ENCODE data around the gene SLC12A9. TPM values are rescaled to one million over a fixed set of nuclear protein-coding genes. Genes with fewer than 3 reads are reported as not detected.
"Not testable (repeated sequence)": the region's sequence is repeated elsewhere in the genome, so short reads cannot be mapped to it uniquely, and the experiment has no call there.

SLC12A9 gene
- polyA plus RNA-seq, 5 donors, result 25.7 to 48.3 (median 39.2) TPM

DNA sequence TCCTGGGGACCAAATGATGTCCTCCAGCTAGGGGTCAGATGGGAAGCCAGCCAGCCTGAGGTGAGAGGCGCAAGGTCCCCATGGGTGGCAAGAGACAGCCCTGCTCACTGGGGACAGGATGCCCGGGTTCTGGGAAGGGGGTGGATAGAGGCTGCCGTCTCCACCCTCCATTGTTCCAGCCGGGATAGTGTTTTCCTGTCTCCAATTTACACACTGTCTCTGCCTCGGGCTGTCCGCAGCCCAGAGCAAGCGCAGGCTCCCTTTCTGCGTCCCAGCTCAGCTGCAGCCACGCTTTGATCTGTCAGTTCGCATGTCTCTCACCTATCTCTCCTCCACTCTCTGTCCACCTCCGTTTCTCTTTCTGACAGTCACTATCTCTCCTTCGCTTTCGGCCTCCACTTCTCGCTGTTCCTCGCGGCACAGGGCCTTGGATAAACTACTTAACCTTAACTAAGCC, 27.3 kb upstream of the SLC12A9 start:
- DNase-seq, result no peak

GRCh38 chr7:100825751-100826513, 26.6 kb upstream of the SLC12A9 start:
- peak in 1 of 2 donors; percentile 62 for DNase-seq

GRCh38 chr7:100826514-100827329, 25.8 kb upstream of the SLC12A9 start:
- peak in 1 of 2 donors; percentile 28 for DNase-seq

DNA sequence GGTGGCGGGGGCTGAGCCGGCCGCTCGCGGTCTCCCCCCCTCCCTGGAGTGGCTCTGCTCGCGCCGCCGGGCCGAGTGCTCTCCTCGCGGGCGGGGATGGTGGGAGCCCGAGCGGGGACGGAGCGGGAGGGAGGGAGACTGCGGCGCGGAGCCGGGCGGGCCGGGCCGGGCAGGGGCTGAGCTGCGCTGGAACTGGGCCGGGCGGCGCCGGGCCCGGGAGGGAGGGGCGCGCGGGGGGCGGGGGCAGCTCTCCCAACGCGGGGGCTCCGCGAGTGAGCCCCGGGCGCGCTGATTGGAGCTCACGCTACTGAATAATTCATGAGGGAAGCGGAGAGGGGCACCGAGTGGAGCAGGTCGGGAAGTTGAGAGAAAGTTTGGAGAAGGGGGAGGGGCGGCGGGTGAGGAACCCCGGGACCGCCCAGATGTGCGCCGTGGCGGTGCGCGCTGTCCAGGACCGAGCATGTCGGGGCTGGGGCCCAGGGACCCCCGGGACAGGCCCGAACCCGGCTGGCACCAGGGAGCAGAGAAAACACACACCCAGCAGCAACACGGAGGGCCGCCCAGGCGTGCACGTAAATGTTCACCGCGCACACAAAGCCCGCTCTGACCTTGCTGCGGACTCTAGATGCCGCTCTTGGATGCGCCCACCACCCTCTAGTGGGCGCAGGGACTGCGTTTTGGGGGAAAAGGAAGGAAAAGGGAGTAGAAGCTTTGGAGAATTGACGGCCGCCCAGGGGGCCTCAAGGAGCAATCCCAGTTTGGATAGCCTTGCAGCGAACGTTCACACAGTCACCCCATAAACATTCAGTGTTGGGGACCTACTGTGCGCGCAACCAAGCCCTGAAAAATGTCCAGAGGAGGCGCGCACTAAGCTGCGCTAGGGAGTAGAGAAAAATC, 24.9 kb upstream of the SLC12A9 start, which contains the start of gene EPHB4:
Gene EPHB4, minus strand, starts transcription at position 194 of the 897 bp plus-strand sequence. CDS start 493 bp downstream, outside the sequence.
- peak; percentile 92 for DNase-seq

DNA sequence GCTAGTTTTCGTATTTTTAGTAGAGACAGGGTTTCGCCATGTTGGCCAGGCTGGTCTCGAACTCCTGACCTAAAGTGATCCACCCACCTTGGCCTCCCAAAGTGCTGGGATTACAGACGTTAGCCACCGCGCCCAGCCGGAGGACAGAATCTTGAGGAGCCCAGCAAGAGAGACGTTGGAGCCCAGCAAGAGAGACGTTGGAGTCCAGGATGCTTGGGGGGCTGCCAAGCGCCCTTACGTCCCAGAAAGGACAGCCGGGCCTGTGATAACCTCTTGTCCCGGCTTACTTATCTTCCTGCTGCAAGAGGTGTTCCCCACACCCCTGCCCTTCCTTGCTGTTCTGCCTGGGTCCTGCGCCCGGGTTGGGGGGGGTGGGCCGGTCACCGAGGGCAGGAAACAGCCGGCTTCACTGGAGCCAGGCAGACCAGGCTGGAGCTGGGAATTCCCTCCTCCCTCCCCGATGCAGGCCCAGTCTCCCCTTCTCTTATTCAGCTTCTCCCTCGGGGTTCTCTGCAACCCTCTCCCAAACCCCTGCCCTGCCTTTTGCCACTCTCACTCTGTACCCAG, 23.3 kb upstream of the SLC12A9 start:
- DNase-seq, result peak; percentile 42 to 44

DNA sequence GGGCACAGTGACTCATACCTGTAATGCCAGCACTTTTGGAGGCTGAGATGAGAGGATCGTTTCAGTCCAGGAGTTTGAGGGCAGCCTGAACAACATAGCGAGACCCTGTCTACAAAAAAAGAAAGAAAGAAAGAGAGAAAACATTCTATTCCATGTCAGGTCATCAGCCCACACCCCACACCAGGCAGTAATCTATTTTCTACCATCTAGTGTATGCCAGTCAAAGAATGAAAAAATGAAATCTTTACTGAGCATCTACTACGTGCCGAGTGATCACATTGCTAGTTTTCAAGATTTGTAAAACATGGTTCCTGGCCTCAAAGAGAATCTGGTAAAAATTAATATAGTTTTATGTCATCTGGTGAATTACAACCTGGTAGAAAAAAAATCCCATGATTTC, 22.1 kb upstream of the SLC12A9 start:
- DNase-seq, result no peak

DNA sequence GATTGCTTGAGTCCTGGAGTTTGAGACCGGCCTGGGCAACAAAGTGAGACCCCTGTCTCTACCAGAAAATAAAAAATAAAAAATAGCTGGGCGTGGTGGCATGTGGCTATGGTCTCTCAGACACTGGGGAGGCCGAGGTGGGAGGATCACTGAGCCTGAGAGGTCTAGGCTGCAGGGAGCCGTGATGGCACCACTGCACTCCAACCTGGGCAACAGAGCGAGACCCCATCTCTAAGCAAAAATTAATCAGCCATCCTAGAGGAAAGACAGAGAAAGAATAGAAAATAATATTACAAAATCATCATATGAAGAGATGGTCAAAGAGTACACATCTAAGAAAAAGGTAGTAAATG, 20.3 kb upstream of the SLC12A9 start:
- DNase-seq, result no peak

DNA sequence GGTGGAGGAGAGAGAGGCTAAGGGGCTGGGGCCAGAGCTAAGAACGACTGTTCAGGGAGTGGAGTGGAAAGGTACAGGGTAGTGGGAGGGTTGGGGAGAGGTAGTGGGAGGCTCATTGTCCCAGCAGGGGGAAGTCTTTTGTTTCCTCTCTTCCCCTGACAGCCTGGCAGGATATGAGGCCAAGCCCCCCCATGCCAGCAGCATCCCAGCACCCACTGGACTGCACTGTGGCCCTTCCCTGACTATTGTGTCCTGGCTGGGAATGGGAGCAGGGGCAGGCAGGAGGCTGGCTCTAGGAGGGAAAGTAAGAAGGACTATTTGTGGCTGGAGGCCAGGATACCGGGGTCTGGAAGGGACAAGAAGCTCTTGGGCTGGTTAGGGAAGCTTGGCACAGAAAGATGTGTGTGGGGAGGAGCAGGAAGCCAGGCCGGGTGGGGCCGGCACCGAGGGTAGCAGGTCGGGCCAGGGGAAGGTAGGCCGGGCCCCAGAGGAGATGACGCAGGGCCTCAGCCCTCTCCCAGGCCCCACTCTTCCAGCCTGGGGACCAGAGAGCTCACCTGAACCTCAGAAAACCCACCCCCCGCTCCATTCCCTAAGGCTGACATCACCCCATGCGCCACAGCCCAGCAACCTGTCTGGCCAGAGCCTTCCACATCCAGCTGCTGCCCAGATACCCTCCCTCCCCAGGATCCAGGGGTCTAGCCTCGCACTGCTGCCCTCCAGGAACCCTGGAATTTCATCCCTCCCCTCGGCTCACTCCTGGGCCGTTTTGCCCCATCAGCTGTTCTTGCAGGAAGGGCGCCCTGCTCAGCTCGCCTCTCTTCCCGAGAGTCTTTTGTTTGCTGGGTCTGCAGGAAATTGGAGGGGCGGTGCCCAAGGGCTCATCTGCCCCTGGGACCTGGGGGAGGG, 16.4 kb upstream of the SLC12A9 start:
- peak; percentile 68 for DNase-seq

DNA sequence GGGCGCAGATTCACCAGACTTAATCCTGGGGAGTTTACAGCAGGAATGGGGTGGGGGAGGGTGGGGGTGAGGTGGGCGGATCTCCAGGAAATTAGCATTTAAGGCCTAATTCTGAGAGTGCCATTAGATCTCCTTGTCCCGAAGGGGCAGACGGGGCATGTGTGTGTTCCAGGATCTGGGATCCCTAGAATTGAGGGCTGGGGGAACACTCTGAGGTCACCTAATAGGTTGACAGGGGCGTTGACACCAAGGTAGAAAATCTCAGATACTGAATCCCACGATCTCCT, 15.8 kb upstream of the SLC12A9 start:
- no peak for DNase-seq

- peak; percentile 89 to 91 for DNase-seq
Measured at GRCh38 chr7:100837099-100837836, 15.2 kb upstream of the SLC12A9 start.

- no peak for DNase-seq
Measured at GRCh38 chr7:100839361-100839760, 13.2 kb upstream of the SLC12A9 start.

- DNase-seq, result no peak
Measured at GRCh38 chr7:100840470-100841100, 11.9 kb upstream of the SLC12A9 start.

DNA sequence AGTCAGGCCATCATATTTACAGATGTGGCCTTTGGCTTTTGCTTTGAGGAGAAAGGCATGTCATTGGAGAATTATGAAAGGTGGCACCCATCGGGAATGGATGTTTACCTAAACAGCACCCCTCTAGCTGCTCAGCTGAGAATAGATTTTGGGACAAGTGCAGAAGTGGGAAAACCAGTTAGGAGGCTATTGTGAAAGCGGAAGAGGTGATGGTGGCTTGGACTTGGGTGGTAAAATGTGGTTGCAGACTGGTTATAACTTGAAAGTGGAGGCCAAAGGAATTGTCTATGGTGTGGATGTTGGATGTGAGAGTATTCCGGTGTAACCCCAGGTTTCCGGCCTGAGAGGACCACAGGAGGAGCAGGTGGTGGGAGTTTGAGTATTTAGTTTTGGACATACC, 5.2 kb upstream of the SLC12A9 start:
- no peak for DNase-seq

DNA sequence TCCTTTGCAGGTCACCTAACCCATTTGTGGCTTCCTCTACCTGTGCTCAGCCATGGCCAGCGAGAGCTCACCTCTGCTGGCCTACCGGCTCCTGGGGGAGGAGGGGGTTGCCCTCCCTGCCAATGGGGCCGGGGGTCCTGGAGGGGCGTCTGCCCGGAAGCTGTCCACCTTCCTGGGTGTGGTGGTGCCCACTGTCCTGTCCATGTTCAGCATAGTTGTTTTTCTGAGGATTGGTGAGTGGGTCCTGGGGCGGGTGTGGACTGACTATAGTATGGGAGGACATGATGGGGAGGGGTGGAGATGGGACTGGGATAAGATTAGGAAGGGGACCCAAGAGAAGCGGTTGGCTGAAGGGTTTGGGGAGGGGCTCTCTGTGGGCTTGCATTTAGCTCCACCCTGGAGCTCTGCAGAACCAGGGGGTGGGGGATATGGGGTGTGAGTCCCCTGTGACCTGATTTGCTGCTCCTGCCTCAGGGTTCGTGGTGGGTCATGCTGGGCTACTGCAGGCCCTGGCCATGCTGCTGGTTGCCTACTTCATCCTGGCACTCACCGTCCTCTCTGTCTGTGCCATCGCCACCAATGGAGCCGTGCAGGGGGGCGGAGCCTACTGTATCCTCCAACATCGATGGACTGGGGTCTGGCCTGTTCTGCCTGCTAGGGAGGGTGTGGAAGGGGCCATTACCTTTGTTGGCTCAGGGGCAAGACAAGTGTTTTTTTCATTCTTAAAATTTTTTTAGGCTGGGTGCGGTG, 1.8 kb downstream of the SLC12A9 start:
- DNase-seq, result no peak

GRCh38 chr7:100854899-100855298, 2.4 kb downstream of the SLC12A9 start:
- DNase-seq, result not testable (repeated sequence)

DNA sequence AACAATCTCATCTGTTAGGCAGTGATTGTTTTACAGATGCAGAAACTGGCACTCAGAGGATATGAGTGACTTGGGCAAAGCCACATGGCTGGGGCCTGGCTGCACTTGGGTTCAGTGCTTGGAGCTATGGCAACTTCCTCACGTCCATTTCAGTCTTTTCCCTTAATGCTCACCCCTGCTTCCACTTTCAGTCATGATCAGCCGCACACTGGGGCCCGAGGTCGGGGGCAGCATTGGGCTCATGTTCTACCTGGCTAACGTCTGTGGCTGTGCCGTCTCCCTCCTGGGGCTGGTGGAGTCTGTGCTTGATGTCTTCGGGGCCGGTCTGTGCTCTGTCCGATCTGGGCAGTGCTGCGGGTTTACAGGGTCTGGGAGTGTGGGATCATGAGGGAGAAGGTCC, 3.0 kb downstream of the SLC12A9 start:
- DNase-seq, result no peak

DNA sequence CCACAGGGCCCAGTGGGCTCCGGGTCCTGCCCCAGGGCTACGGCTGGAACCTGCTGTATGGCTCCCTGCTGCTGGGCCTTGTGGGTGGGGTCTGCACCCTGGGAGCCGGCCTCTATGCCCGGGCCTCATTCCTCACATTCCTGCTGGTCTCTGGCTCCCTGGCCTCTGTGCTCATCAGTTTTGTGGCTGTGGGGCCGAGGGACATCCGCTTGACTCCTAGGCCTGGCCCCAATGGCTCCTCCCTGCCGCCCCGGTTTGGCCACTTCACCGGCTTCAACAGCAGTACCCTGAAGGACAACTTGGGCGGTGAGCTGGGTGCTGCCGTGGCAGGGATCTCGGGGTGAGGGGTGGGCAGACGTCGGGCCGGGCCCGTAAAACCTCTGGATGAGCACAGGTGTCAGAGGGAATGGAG, 4.4 kb downstream of the SLC12A9 start:
- no peak for DNase-seq

DNA sequence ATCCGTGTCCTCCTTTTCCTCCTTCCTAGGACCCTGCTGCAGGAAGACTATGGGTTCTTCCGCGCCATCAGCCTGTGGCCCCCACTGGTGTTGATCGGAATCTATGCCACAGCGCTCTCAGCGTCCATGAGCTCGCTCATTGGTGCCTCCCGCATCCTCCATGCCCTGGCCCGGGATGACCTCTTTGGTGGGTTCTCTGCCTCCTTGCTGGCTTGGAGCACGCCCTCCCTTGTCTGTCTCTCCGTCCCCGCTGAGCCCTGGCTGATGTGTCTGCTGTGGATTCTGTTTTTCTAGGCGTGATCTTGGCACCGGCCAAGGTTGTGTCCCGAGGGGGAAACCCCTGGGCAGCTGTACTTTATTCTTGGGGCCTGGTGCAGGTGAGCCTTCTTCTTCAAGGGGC, 7.3 kb downstream of the SLC12A9 start:
- no peak for DNase-seq
